ENCODE data around the gene LSM3. TPM values are rescaled to one million over a fixed set of nuclear protein-coding genes. Genes with fewer than 3 reads are reported as not detected.

Gene LSM3
- total and polyA plus RNA-seq, 11 donors: 11.6 to 15.9 (median 13.7) TPM

DNA sequence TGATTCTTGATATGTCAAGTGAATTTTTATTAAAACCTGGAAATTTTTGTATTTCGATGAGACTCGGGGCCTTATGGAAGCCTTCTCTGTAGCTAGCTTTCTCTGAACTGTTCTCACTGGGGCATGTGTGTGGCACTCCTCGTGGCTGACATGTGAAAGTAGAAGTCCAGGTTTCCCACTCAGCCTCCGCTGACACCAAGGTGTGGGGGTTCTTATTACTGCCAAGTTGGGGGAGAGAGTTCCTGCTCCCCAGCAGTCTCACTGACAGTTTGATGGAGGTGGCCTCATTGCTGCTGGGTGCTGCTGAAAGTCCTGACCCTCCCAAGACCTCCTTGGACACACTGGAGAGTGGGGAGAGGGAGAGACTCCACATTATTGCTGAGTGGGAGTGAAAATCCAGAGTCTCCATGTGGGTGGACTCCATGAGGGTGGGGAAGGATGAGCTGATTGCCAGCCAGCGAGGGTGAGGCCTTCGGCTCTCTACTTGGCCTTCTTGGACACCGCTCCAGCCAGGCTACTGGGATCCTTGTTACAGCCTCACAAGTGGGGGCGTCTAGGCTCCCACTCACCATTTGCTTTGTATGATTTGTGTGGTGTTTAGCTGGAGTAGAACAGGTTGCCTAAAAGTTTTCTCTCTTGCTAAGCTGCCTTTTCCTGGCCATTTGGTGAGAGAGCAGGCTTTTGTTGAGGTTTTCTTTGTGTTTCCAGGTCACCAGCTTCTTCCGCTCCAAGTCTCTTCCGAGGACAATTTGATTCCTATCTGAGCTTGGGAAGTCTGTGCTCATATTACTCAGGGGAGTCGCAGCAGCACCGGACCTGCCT lies 64.1 kb downstream of the LSM3 start:
- no peaks in the 10 kb centered on the region for H3K9me3 ChIP-seq
- ATAC-seq: peak in 1 of 4 donors; percentile 7
- no peaks in the 10 kb centered on the region for H3K36me3 ChIP-seq
- DNase-seq: no peak
- H3K27ac ChIP-seq: no peak overlapping the region
- 79 to 87% (median 85%) methylated on average over 12 of the region's 12 CpGs for WGBS, 4 donors
- H3K4me3 ChIP-seq: no peak overlapping the region
- intact Hi-C loops (cut with DNase I): no loop called here
- H3K4me1 ChIP-seq: peaks cover 0 to 4% (median 0%) of the 10 kb centered on the region in 12 donors
- peaks cover 0 to 20% (median 0%) of the 10 kb centered on the region in 9 donors for H3K27me3 ChIP-seq
- TF ChIP-seq POLR2A (IDR thresholded peaks at IDR 0.05): no peak
- TF ChIP-seq, protein P1, sequence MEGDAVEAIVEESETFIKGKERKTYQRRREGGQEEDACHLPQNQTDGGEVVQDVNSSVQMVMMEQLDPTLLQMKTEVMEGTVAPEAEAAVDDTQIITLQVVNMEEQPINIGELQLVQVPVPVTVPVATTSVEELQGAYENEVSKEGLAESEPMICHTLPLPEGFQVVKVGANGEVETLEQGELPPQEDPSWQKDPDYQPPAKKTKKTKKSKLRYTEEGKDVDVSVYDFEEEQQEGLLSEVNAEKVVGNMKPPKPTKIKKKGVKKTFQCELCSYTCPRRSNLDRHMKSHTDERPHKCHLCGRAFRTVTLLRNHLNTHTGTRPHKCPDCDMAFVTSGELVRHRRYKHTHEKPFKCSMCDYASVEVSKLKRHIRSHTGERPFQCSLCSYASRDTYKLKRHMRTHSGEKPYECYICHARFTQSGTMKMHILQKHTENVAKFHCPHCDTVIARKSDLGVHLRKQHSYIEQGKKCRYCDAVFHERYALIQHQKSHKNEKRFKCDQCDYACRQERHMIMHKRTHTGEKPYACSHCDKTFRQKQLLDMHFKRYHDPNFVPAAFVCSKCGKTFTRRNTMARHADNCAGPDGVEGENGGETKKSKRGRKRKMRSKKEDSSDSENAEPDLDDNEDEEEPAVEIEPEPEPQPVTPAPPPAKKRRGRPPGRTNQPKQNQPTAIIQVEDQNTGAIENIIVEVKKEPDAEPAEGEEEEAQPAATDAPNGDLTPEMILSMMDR (IDR thresholded peaks at IDR 0.05): no peak

DNA sequence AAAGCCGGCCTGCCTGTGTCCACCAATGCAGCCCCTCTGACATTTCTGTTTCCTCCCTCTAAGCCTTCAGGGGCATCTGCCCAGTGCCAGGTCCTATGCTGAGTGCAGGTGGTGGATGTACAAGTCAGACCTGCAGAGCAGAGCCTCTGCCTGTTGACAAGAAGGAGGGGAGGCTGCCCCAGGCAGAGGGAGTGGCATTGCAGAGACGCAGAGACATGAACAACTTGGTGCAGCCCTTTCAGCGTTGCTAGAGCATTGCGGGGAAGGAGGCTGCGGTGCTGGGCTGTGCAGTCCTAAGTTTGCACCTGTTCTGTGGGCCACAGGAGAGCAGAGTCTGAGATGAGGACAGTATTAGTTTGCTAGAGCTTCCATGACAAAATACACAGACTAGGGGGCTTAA lies 65.2 kb downstream of the LSM3 start:
- H3K27me3 ChIP-seq: peaks cover 0 to 20% (median 0%) of the 10 kb centered on the region in 9 donors
- TF ChIP-seq, protein P1 (IDR thresholded peaks at IDR 0.05): no peak
- no peak for TF ChIP-seq POLR2A (IDR thresholded peaks at IDR 0.05)
- DNase-seq (peak in 1 of 5 donors; percentile 4), ATAC-seq (no peak)
- no peak overlapping the region for H3K27ac ChIP-seq
- no peaks in the 10 kb centered on the region for H3K9me3 ChIP-seq
- H3K36me3 ChIP-seq: no peaks in the 10 kb centered on the region
- peaks cover 0 to 2% (median 0%) of the 10 kb centered on the region in 12 donors for H3K4me1 ChIP-seq
- intact Hi-C loops (cut with DNase I): no loop called here
- no peak overlapping the region for H3K4me3 ChIP-seq
- 82 to 95% (median 91%) methylated on average over 5 of the region's 5 CpGs for WGBS, 4 donors

DNA sequence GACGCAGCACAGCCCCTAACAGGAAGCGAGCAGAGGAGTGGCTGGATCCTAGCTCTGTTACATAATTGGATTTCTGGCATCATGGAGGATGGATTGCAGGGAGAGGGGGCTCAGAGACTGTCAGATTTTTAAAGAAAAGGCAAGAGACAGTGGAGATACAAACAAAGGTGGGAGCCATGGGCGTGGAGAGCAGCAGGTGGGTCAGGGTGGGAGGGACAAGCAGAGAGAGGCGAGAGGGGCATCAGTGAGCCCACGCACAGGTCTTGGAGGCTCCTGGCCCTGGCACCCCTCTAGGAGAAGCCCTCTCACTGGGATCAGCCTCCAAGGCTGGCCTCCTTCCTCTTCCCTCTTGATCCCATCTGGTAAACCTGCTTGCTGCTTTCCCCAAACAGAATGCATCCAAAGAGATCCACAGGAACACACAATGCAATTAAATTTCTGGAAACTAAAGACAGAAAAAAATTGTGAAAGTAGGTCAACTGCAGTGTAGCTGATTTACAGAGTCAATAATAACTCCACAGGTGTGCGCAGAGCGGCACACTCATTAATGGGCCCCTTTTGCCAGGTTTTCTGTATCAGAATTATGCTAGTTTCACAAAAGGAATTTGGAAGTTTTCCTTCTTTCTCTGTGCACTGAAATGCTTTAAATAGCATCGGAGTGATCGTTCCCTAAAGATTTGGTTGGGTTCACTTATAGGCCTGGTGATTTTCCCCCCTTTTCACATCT lies 66.1 kb downstream of the LSM3 start:
- TF ChIP-seq, protein P1 (IDR thresholded peaks at IDR 0.05): no peak
- TF ChIP-seq POLR2A (IDR thresholded peaks at IDR 0.05): no peak
- no peak for DNase-seq
- 87 to 93% (median 89%) methylated on average over 9 of the region's 9 CpGs for WGBS, 4 donors

DNA sequence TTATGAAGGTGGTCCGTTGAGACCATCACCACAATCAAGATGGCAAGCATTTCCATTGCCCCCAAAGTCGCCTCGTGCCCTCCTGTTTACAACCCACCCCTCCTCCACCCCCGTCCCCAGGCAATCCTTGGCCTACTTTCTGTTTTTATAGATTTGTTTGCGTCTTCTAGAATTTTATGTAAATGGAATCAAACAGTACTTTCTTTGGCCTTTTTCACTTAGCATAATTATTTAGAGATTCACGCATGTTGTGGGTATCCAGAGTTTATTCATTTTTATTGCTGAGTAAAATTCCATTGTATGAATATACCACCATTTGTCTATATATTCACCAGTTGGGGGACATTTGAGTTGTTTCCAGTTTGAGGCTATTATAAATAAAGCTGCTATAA lies 66.6 kb downstream of the LSM3 start:
- intact Hi-C loops (cut with DNase I): no loop called here
- no peak for DNase-seq
- H3K27me3 ChIP-seq: peaks cover 0 to 20% (median 0%) of the 10 kb centered on the region in 9 donors

More for the DNA sequence above, 66.1 kb downstream of the LSM3 start:
- no peak for ATAC-seq
- Histone ChIP-seq H3K4me3 (no peak overlapping the region), H3K27me3 (peaks cover 0 to 20% (median 0%) of the 10 kb centered on the region in 9 donors), H3K4me1 (peaks cover 0 to 4% (median 0%) of the 10 kb centered on the region in 12 donors), H3K9me3 (no peaks in the 10 kb centered on the region), H3K27ac (no peak overlapping the region), H3K36me3 (no peaks in the 10 kb centered on the region)
- intact Hi-C loops (cut with DNase I): no loop called here

More for the DNA sequence above, 66.6 kb downstream of the LSM3 start:
- Histone ChIP-seq H3K4me1 (peaks cover 0 to 4% (median 0%) of the 10 kb centered on the region in 12 donors), H3K27ac (no peak overlapping the region), H3K36me3 (no peaks in the 10 kb centered on the region), H3K4me3 (no peak overlapping the region), H3K9me3 (no peaks in the 10 kb centered on the region)
- WGBS, 4 donors: 92 to 95% (median 93%) methylated on average over 6 of the region's 6 CpGs
- TF ChIP-seq POLR2A (IDR thresholded peaks at IDR 0.05): no peak
- TF ChIP-seq, protein P1 (IDR thresholded peaks at IDR 0.05): no peak
- no peak for ATAC-seq

Measured in heart left ventricle (tissue), 16 donors.